Measurements from ENCODE around the gene KIF4A.
"Not testable (repeated sequence)": the region's sequence is repeated elsewhere in the genome, so short reads cannot be mapped to it uniquely, and the experiment has no call there.

The KIF4A gene

GRCh38 chrX:70289168-70289792 is 624 bp upstream of the KIF4A start:
- no peak for DNase-seq (ENCODE audit: low read depth in 2 of 2)

DNA sequence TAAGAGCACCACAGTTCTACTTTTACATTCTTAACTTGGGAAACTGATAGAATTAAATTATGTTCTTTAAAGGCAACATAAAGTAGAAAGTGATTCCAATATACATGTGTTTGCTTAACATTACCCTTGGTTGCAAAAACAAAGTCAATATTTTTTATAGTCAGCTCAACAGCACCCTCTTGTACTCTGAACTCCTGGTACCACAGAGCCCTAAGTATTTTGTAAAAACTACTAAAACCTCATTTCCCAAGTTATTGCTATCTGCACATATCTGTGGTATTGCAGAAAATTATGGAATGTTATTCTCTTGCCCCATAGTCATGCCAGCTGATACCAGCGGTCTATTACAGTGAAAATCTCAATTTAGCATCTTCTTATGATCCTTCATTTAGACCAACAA is 2.9 kb downstream of the KIF4A start:
- no peak for DNase-seq (ENCODE audit: low read depth in 2 of 2)

DNA sequence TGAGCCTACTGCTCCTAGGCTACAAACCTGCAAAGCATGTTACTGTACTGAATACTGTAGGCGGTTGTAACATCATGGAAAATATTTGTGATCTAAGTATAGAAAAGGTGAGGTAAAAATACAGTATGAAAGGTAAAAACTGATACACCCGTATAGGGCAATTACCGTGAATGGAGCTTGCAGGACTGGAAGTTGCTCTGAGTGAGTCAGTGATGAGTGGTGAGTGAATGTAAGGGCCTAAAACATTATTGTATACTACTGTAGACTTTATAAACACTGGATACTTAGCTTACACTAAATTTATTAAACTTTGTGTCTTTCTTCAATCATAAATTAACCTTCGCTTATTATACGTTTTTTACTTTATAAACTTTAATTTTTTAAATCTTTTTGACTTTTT is 3.7 kb downstream of the KIF4A start:
- DNase-seq (ENCODE audit: low read depth in 2 of 2) = no peak

- DNase-seq (ENCODE audit: low read depth in 2 of 2) = no peak
These were observed 11.8 kb downstream of the KIF4A start for GRCh38 chrX:70301716-70302115.

GRCh38 chrX:70313503-70313902 is 23.6 kb downstream of the KIF4A start:
- no peak for DNase-seq (ENCODE audit: low read depth in 2 of 2)

DNA sequence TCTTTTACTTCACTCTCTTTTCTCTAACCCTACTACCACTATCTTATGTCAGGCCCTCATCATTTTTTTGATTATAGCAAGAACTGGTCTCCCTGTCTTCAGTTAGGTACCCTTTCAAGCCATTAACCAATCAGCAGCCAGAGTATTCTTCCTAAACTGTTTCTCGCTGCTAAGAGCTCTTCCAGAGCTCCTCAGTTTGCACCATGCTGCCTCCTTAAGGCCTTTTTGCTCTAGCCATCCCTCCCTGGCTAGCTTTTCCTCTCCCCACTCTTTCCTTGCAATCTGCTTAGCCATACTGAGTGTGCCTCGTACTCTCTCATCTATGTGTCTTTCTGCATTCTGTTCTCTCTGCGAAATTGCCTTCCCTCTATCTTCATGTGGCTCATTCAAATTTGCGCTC is 32.9 kb downstream of the KIF4A start:
- DNase-seq (ENCODE audit: low read depth in 2 of 2) = no peak

- DNase-seq (ENCODE audit: low read depth in 2 of 2) = not testable (repeated sequence)
These were observed 33.7 kb downstream of the KIF4A start for GRCh38 chrX:70323628-70324027.

DNA sequence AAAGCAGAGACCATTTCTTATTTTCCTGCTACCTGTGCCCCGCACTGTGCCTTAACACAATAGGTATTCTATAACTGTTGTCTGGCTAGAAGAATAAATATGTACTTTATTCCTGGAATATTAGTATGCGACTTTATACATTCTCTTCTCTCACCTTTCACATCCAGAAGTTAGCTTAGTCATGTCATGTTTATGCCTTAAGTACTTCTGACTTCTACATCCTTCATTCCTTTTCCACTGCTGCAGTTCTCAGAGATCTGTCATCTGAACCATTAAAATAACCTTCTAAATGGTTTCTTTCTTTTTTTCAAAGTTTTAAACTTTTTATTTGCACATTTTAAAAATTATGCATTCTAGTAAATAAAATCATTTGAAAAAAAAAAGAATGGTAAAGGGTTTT is 34.4 kb downstream of the KIF4A start:
- DNase-seq (ENCODE audit: low read depth in 2 of 2) = no peak

DNA sequence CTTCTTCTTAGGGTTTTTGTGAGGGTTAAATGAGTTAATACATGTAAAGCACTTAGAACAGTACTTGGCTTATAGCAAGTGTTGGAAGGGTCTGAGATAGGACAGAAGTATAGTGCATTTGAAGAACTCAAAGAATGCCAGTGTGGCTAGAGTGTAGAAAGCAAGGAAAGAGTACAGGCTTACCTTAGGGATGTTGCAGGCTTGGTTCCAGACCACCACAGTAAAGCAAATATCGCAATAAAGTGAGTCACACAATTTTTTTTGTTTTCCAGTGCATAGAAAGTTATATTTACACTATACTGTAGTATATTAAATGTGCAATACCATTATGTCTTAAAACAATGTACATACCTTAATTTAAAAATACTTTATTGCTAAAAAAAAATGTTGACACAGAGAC is 41.3 kb downstream of the KIF4A start:
- DNase-seq (ENCODE audit: low read depth in 2 of 2) = no peak

GRCh38 chrX:70332600-70332999 is 42.7 kb downstream of the KIF4A start:
- no peak for DNase-seq (ENCODE audit: low read depth in 2 of 2)

DNA sequence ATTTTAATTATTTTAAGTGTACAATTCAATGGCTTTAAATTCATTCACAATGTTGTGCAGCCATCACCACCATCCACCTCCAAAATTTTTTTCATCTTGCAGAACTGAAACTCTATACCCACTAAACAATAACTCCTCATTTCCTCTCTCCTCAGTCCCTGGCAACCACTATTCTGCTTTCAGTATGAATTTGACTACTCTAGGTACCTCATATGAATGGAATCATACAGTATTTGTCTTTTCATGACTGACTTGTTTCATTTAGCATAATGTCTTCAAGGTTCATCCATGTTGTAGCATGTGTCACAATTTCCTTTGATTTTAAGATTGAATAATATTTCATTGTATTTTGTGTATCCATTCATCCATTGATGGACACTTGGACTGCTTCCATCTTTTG is 46.9 kb downstream of the KIF4A start:
- no peak for DNase-seq (ENCODE audit: low read depth in 2 of 2)

GRCh38 chrX:70338290-70338689 is 48.4 kb downstream of the KIF4A start:
- DNase-seq (ENCODE audit: low read depth in 2 of 2) = no peak

- no peak for DNase-seq (ENCODE audit: low read depth in 2 of 2)
These were observed 53.5 kb downstream of the KIF4A start for GRCh38 chrX:70343435-70343834.

DNA sequence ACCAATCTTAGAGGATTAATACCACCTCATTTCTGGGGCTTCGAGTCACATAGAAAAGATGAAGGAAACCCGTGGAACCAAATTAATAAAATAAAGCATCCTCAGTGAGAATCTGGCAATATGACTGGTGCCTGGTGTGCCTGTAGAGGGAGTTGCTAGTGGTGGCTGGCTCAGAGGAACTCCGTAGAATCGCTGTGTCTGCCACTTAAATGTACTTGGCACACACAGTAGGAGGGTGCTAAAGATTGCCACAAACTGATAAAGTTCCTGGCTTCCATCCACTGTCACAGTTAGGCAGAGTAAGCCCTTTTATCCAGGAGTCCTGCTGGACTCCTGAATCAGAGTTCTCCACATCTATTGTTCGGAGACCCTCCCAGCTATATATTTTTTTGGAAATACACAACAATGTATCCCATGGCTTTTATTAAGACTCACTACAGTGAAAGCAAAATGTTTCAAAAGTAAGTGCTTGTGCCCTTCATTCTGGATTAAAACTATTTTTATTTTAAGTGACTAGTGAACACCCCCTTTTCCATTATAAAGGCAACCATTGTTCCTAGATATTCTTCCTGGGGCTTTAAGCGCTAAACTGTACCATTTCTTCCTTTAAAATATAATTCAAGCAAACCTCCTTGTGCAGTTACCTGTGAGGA is 56.6 kb downstream of the KIF4A start:
- no peak for DNase-seq (ENCODE audit: low read depth in 2 of 2)

DNA sequence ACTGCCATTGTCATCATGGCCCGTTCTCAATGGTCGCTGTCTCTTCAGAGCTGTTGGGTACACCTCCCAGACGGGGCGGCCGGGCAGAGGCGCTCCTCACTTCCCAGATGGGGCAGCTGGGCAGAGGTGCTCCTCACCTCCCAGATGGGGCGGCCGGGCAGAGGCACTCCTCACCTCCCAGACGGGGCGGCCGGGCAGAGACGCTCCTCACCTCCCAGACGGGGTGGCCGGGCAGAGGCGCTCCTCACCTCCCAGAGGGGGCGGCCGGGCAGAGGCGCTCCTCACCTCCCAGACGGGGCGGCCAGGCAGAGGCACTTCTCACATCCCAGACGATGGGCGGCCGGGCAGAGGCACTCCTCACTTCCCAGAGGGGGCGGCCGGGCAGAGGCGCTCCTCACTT is 58.9 kb downstream of the KIF4A start:
- not testable (repeated sequence) for DNase-seq (ENCODE audit: low read depth in 2 of 2)

DNA sequence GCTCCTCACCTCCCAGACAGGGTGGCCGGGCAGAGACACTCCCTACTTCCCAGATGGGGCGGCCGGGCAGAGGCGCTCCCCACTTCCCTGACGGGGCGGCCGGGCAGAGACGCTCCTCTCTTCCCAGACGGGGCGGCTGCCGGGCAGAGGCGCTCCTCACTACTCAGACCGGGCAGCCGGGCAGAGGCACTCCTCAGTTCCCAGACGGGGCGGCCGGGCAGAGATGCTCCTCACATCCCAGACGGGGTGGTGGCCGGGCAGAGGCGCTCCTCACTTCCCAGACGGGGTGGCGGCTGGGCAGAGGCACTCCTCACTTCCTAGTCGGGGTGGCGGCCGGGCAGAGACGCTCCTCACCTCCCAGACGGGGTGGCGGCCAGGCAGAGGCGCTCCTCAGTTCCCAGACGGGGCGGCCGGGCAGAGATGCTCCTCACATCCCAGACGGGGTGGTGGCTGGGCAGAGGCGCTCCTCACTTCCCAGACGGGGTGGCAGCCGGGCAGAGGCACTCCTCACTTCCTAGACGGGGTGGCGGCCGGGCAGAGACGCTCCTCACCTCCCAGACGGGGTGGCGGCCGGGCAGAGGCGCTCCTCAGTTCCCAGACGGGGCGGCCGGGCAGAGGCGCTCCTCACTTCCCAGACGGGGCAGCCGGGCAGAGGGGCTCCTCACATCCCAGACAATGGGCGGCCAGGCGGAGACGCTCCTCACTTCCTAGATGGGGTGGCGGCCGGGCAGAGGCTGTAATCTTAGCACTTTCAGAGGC is 59.6 kb downstream of the KIF4A start:
- not testable (repeated sequence) for DNase-seq (ENCODE audit: low read depth in 2 of 2)

- no peak for DNase-seq (ENCODE audit: low read depth in 2 of 2)
These were observed 62.6 kb downstream of the KIF4A start for GRCh38 chrX:70352496-70352895.

- DNase-seq (ENCODE audit: low read depth in 2 of 2) = no peak
These were observed 63.6 kb downstream of the KIF4A start for GRCh38 chrX:70353514-70353913.

DNA sequence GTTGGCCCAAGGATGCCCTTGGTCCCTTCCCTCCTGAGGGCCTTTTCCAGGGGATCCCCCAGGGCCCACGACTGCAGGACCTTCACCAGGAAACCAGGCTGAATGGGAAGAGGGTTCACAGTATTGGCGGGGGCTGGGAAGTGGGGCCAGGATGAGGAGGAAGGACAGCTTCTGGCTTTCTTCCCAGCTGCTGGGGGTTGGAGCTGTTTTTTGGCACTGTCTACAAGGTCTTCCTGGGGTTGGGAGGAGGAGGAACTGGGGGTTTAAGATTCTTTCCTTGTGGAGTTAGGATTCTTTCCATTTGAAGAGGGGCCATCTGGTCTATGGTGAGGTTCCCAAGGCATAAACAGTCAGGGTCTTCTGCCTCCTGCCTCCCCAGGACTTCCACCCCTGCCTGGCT is 64.8 kb downstream of the KIF4A start:
- DNase-seq (ENCODE audit: low read depth in 2 of 2) = no peak

GRCh38 chrX:70359458-70359857 is 69.6 kb downstream of the KIF4A start:
- DNase-seq (ENCODE audit: low read depth in 2 of 2) = no peak

GRCh38 chrX:70360366-70360765 is 70.5 kb downstream of the KIF4A start:
- DNase-seq (ENCODE audit: low read depth in 2 of 2) = no peak

- DNase-seq (ENCODE audit: low read depth in 2 of 2) = not testable (repeated sequence)
These were observed 78.8 kb downstream of the KIF4A start for GRCh38 chrX:70368731-70369130.

DNA sequence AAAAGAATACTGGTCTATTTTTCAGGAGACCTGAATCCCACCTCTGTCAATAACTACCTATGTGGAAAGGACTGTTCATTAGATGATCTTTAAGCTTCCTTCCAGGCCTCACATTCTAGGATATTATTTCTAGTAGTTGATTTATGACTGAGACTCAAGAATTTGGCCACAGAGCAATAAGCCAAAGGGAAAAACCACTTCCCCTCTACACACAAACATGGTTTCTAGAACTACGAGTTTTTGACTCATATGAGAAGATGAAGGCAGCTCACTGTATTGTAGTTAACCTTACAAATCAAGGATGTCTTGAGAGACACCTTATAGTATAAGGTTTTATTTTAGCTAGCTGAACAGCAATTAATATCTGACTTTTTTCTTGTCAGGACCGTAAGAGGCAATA is 96.3 kb downstream of the KIF4A start:
- DNase-seq (ENCODE audit: low read depth in 2 of 2) = no peak
